Activated T-helper 1 cell treated with anti-CD3 and anti-CD28 coated beads, Interleukin-2, amount 50 U/mL, for 16 hours (primary cell): Measurements from ENCODE around the gene TMEM51.

Source experiments
- DNase-seq, 2 donors: peaks; one replicate each; pipeline ENCODE4 v3.0.0-alpha.2; 2020; ENCODE audit warnings: low read depth in 1 of 2, low spot score in 1 of 2

TMEM51 gene

DNA sequence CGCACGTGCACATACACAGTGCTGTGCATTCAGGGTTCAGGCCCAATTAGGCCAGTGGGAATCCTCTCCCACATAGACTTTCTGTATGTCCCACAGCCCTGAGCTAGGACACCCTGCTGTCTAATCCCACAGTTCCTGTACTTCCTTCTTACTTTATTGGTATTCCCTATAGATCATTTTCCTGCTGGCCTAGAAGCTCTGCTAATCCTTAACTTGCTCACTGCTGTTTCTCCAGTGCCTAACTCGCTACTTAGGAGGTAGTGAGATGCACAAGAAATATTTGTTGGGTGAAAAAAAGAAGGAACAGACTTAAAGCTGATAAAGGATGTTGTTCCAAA, 59.4 kb downstream of the TMEM51 start:
- DNase-seq: no peak

DNA sequence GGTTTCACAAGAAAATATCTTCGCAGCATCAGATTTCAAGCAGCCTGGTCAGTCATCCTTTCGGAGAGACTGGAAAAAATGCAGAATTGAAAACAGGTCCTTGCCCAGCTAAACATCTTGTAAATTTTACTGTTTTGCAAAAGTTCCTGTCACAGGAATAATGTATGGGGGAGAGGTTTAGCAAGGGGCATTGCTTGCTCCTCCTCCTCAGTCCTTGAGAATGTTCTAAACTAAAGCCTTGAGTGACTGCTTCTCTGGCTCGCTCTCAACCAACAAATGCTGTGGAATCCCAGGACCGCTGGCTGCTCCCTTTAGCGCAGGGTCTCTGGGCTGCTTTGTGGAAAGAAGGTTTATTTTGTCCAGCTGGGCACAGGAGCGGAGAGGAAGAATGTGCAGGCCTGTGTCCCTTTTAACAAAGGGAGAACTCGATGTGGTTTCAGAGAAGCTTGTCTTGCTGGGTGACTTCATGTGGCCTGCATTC, 59.8 kb downstream of the TMEM51 start:
- no peak for DNase-seq

DNA sequence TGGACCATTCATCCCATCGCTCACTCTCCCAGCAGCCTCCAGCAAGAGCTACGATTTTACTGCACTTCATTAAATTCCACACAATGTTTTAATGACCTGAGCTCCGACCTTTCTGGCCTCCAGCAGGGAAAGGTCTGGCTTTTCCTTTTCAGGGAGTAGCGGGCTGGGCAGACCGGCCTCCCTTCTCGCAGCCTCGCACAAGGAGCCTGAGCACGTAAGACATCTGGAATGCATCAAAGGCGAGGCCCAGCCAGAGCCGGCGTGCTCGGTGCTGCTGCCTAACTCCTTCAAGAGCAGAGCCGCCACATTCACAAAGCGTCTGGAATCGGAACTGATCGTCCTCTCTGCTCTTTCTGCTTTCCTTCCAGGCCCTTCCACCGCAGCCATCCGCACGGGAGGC, 61.0 kb downstream of the TMEM51 start:
- DNase-seq: no peak

DNA sequence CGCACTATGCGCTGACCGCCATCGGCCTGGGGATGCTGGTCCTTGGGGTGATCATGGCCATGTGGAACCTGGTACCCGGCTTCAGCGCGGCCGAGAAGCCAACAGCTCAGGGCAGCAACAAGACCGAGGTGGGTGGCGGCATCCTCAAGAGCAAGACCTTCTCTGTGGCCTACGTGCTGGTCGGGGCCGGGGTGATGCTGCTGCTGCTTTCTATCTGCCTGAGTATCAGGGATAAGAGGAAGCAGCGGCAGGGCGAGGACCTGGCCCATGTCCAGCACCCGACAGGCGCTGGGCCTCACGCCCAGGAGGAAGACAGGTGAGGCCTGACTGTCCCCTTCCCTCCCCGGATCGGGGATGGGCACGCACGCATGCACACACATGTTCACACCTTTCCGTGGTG, 61.6 kb downstream of the TMEM51 start:
- no peak for DNase-seq

DNA sequence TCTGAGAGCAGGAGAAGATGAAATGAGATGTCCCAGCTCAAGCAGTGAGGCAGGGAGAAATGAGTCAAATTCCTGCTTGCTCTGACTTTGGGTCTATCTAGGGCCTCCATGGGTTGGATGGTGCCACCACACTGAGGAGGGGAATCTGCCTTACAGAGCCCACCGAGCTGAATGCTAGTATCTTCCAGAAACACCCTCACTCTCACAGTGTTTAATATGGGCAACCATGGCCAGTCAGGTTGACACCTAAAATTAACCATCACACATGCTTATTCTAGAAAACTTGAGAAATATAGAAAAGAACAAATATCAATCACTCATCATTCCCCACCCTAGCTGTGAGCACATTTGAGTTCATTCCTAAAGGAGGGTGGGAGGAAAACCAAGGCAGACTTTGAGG, 64.1 kb downstream of the TMEM51 start:
- DNase-seq: no peak

DNA sequence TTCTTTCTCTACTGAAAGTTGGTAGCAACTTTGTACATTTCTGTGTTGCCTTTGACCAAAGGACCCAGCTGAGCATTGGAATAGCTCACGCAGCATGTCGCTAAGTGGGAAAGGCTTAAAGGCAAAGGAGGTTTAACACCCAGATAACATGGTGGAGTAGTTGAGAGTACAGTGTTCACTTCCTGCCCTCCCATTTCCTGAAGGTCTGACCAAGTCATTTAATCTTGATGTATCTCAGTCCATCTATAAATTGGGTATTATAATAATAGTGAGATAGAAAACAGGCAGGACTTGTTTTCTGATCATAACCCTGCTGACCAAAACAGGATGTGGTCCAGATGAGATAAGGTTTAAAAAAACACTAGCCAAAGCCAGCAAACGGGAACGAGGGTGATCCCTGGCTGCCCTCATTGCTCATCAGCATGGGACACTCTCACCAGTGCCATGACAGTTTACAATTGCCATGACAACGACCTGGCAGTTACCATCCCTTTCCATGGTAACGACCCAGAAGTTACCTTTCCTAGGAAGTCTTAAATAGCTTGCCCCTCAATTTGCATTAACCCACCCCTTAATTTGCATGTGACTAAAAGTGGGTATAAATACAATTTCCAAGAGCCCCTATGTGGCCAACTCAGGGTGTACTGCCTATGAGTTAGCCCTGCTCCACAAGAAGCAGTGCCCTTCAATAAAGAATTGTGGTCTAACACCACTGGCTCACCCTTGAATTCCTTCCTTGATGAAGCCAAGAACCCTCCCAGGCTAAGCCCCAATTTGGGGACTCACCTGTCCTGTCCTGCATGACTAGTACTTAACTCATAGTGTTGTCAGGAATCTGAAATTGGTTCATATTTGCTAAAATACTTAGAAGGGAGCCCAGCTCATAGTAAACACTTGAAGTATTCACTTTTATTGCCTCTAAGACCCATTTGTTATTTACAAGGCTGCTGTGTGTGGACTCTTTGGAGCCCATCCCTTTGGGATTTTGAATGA, 65.0 kb downstream of the TMEM51 start:
- no peak for DNase-seq

DNA sequence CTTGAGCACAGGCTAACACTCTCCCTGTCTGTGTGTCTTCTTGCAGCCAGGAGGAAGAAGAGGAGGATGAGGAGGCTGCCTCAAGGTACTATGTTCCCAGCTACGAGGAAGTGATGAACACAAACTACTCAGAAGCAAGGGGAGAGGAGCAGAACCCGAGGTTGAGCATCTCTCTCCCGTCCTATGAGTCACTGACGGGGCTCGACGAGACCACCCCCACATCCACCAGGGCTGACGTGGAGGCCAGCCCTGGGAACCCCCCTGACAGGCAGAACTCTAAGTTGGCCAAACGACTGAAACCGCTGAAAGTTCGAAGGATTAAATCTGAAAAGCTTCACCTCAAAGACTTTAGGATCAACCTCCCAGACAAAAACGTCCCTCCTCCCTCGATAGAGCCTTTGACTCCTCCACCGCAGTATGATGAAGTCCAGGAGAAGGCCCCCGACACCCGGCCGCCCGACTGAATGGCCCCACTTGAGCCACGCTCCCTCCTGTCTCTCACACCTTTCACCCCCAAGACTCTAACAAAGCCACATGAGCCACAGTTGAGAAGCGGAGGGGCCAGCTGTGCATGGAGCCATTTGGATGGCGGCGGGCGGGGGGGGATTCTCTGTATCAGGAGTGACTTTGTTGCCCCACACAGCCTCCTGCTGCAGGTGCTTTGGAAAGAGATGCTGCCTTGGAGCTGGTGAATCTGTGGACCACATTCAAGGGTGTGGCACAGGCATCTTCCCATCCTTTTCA, 65.9 kb downstream of the TMEM51 start:
- no peak for DNase-seq

DNA sequence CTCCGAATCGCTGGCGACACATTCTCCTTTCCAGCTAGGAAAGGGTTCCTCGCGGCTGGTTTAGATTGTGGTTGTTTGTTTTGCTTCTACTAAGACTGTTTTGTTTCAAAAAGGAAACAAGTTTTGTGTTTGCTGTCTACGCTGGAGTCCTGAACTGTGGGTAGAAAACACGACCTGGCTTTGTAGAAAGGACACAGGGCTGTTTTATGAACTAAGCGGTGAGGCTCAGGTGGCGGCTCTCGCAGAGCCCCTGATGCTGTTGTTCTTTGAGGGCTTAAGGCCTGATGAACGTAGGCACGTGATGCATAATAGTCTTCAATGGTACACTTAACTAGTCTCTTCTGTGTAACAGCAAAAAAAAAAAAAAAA, 66.5 kb downstream of the TMEM51 start:
- DNase-seq: no peak

DNA sequence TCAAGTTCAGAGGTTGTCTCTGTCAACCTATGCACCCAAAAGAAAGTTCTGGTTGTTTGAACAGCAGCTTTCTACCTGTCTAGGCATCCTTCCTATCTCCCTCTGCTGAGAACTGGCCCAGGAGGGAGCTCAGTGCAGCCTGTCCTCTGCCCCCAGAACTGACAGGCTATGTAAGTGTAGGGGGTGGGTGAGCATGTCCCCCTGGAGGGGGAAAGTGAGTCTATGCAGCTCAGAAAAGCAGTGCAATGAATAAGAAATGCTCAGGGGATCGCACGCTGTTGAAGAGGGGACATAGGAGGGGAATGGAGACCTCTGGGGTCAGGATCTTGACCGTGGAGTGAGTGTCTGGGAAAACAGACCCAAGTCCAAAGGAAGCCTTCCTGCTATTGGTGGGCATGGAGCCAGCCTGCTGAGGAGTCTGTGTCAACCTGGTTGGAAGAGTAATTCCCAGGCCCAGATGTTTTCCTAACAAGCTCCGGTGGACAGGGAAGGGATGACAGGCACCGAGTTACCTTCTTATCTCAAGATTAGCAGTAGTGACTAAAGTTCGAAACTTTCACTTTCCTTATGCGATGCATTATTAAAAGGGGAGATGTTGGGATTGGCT, 67.4 kb downstream of the TMEM51 start:
- no peak for DNase-seq

DNA sequence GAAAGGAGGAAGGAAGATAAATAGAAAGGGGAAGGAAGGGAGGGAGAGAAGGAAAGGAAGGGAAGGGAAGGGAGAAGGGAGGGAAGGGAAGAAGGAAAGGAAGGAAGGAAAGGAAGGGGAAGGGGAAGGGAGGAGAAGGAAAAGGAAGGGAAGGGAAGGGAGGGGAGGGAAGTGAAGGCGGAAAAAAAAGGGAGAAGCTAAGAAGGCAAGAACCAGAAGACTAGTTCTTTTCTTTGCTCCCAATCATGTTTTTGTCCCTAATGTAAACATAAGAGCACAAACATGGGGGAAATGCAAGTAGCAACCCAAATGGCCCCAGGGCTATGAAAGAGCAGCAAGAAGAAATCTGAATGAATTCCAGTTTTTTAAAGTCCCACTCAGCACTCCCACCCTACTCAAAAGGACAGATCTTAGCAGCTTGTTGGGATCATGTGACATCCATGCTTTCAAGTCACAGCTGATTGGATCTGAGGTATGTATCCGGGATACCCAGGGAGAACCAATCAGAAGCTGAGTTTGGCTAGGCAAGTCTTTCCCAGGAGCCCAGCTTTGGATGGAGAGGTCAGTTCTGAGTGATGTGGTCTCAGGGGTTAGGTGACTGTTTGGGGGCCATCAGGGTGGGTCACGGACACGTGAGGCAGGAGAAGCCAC, 69.2 kb downstream of the TMEM51 start:
- no peak for DNase-seq

DNA sequence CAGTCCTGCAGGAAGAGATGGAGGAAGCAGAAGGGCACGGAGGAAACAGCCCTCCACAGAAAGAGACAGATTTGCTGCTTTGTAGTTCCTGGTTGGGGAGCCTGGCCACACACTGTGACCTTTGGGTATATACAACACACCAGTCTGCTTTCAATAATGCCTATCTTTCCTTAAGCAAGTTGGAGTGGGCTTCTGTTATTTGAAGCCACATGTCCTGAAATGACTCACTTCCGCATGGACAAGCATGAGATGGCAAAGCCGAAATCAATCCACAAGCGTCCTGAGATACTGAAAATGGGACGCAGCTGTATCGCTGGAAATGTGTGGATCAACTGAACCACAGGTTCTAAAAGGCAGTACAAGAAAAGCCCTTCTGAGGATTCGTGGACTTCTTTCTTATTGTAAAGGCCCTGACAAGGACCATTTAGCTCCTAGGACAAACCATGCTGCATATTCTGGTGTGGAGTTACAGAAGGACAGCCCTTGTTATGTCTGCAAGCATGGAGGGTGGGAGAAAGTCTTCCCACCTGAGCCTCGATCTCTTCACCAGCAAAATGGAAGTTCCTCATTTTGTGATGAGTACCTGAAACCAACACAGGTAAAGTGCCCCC, 70.8 kb downstream of the TMEM51 start:
- DNase-seq: no peak

DNA sequence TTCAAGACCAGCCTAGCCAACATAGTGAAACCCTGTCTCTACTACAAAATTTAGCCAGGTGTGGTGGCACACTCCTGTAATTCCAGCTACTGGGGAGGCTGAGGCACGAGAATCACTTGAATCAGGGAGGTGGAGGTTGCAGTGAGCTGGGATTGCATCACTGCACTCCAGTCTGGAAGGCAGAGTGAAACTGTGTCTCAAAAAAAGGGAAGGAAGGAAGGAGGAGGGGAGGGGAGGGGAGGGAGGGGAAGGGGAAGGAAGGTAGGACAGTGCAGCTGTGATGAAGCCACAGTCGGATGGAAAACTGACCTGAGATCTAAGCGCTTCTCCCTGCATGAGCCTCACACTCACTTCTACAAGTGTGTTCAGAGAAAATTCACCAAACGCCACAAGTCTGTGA, 71.4 kb downstream of the TMEM51 start:
- no peak for DNase-seq

DNA sequence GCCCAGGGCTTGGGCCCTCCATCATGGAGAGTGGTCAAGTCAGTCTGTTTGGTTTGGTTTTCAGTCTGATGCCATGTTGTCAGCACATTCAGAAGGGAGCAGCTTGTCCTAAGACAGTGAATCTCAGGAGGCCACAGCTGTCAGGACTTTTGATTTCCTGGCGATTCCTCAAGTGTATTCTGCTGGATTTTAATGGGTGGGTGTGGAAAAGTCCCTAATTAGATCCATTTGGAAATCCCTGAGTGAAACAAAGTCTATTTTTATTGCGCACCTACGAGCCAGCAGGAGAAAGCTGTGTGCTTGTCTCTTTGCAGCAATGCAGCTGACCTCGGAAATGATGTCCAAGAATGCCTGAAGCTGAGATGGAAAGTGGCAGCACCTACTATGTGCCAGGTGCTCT, 71.9 kb downstream of the TMEM51 start:
- DNase-seq: no peak

DNA sequence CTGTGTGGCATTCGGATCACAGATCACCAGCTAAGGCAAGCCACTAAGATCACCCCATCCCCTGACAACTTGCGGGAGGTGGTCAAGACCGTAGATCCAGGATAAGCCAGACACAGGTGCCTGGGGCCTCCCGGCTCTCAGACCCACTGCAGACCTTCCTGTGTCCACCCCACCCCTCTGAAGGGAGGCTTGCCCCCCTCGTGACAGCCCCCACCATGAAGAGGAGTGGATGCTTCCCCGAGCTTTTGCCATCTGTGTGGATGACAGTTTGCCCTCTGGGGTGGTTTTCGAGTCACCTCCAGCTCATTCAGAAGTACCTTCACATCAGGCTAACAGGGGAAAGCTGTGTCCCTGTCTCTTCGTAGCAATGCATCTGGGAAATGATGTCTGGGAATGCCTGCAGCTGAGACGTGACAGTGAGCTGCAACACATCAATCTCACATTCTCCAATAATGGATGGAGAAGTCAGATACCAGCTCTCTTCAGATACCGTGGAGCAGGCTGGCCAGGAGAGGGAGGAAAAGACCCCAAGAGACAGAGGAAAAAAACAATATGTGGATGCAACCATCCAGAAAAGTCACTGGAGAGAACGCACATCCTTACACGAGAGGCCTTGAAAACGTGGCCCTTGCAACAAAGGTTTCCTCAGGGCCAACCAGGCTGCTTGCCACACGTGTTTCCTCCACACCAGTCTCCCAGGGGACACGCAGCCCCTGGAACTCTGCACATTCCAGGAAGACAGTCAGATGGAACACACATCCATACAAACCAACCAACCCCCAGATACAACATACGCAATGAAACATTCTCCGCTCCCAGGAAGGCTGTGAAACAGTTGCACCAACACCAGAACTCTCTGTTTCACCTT, 73.1 kb downstream of the TMEM51 start:
- no peak for DNase-seq

DNA sequence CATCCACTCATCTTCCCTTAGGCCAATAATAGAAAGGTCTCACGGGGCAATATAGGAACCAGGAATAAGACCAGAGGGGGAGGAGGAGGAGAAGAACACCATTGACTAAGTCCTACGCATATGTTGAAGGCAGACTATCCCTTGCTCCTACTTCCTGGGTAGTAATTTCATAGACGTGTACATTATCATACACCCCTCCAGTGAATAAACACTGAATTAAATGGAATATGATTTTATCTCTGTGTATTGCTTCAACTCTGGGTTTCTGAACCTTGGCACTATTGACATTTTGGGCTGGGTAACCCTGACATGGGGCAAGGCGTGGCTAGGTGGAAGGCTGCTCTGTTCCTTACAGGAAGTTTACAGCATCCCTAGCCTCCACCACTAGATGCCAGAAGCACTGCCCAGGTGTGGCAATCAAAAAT, 76.2 kb downstream of the TMEM51 start:
- no peak for DNase-seq

DNA sequence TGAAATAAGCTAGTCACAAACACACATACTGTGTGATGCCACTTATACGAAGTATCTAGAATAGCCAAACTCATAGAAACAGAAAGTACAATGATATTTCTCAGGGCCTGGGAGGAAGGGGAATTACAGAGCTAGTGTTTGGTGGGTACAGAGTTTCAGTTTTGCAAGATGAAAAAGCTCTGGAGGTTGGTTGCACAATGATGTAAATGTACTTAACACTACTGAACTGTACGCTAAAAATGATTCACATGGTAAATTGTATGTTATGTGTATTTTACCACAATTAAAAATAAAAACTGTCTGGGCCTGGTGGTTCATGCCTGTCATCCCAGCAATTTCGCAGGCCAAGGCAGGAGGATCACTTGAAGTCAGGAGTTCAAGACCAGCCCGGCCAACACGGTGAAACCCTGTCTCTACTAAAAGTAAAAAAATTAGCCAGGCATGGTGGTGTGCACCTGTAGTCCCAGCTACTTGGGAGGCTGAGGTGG, 78.2 kb downstream of the TMEM51 start:
- no peak for DNase-seq

DNA sequence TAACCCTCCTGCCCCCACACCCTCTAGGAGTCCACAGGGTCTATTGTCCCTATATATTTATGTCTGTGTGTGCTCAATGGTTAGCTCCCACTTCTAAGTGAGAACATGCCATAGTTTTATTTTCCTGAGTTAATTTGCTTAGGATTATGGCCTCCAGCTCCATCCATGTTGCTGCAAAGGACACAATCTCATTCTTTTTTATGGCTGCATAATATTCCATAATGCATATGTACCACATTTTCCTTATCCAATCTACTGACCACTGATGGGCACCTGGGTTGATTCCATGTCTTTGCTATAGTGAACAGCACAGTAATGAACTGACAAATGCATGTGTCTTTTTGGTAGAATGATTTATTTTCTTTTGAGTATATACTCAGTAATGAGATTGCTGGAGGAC, 80.1 kb downstream of the TMEM51 start:
- no peak for DNase-seq

DNA sequence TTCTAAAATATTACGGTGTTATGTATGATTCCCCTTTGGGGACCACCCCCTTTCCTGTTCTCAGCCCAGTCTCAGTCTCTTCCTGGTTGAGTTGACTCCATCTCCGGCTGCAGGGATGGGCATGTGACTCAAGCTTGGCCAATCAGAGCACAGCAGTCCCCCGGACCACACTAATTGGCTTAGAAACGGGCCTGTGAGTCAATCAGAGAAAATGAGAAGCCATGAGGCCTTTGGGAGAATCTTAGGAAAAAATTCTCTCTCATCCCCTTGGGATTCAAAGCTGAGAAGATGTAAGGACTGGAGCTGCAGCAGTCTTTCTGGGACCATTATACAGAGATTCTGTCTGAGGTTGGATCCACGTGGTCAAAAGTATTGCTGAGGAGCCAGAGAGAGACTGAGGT, 82.8 kb downstream of the TMEM51 start:
- no peak for DNase-seq

DNA sequence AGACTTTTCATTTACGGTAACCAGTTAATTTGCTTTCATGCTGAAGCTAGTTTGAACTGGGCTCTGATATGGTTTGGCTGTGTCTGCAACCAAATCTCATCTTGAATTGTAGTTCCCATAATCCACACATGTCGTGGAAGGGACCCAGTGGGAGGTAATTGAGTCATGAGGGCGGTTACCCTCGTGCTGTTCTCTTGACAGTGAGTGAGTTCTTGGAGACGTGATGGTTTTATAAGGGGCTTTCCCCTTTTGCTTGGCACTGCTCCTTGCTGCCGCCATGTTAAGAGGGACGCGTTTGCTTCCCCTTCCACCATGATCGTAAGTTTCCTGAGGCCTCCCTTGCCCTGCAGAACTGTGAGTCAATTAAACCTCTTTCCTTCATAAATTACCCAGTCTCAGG, 83.2 kb downstream of the TMEM51 start:
- DNase-seq: no peak

DNA sequence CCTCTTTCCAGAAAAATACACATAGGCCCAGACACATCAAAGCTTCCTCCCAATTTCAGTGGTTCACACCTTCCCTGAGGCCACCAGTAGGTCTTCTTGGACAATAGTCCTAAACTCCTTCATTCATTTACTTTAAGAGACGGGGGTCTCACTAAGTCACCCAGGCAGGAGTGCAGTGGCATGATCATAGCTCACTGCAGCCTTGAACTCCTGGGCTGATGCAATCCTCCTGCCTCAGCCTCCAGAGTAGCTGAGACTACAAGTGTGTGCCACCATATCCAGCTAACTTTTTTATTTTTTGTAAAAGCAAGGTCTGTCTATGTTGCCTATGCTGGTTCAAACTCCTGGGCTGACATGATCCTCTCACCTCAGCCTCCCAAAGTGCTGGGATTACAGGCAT, 85.2 kb downstream of the TMEM51 start:
- DNase-seq: no peak
